SKM-1 (cell line): ENCODE results near the gene RABGEF1.
"Not testable (repeated sequence)": the region's sequence is repeated elsewhere in the genome, so short reads cannot be mapped to it uniquely, and the experiment has no call there.

Source experiments
- DNase-seq: peaks from one replicate; lab custom pipeline; 2025; ENCODE audit not compliant: unreplicated experiment; lab: John Stamatoyannopoulos, UW

RABGEF1 gene

GRCh38 chr7:66740302-66740979 lies at the start of gene RABGEF1:
RABGEF1 (plus strand) TSS chr7:66740733; CDS start chr7:66771900, 31,167 bp downstream.
- peak; percentile 73 for DNase-seq

- DNase-seq, result no peak
Observed at GRCh38 chr7:66693331-66693730, 47.2 kb upstream of the RABGEF1 start.

- no peak for DNase-seq
Observed at GRCh38 chr7:66694286-66694685, 46.2 kb upstream of the RABGEF1 start.

- DNase-seq, result not testable (repeated sequence)
Observed at GRCh38 chr7:66695417-66695816, 45.1 kb upstream of the RABGEF1 start.

GRCh38 chr7:66696134-66696533 lies 44.4 kb upstream of the RABGEF1 start:
- DNase-seq, result not testable (repeated sequence)

GRCh38 chr7:66696774-66697191 lies 43.8 kb upstream of the RABGEF1 start:
- no peak for DNase-seq

- no peak for DNase-seq
Observed at GRCh38 chr7:66697449-66698438, 42.8 kb upstream of the RABGEF1 start.

- DNase-seq, result no peak
Observed at GRCh38 chr7:66698652-66699205, 41.8 kb upstream of the RABGEF1 start.

GRCh38 chr7:66699998-66700397 lies 40.5 kb upstream of the RABGEF1 start:
- no peak for DNase-seq

- DNase-seq, result no peak
Observed at GRCh38 chr7:66700633-66701131, 39.9 kb upstream of the RABGEF1 start.

GRCh38 chr7:66707825-66708224 lies 32.7 kb upstream of the RABGEF1 start:
- DNase-seq, result no peak

GRCh38 chr7:66710752-66711151 lies 29.8 kb upstream of the RABGEF1 start:
- not testable (repeated sequence) for DNase-seq

GRCh38 chr7:66713687-66714086 lies 26.8 kb upstream of the RABGEF1 start:
- no peak for DNase-seq

- not testable (repeated sequence) for DNase-seq
Observed at GRCh38 chr7:66716634-66717033, 23.9 kb upstream of the RABGEF1 start.

- DNase-seq, result peak; percentile 43
Observed at GRCh38 chr7:66720561-66720960, 20.0 kb upstream of the RABGEF1 start.

GRCh38 chr7:66725843-66726242 lies 14.7 kb upstream of the RABGEF1 start:
- DNase-seq, result no peak

GRCh38 chr7:66727058-66727457 lies 13.5 kb upstream of the RABGEF1 start:
- no peak for DNase-seq

GRCh38 chr7:66728571-66728970 lies 12.0 kb upstream of the RABGEF1 start:
- DNase-seq, result no peak

- no peak for DNase-seq
Observed at GRCh38 chr7:66729274-66729673, 11.3 kb upstream of the RABGEF1 start.

GRCh38 chr7:66731986-66732385 lies 8.5 kb upstream of the RABGEF1 start:
- DNase-seq, result no peak

GRCh38 chr7:66732439-66732838 lies 8.1 kb upstream of the RABGEF1 start:
- no peak for DNase-seq
